Parietal lobe (tissue), 1 donor: Measurements from ENCODE around the gene OR6F1. TPM values are rescaled to one million over a fixed set of nuclear protein-coding genes. Genes with fewer than 3 reads are reported as not detected.

Experiments used
- total RNA-seq: library from RNA; depleted of rRNA; stranded (reverse); fragments of >200 nt; gene quantifications from one replicate; pipeline ENCODE4 v1.2.3, GENCODE V29; 2014

The OR6F1 gene
- total RNA-seq: not detected

DNA sequence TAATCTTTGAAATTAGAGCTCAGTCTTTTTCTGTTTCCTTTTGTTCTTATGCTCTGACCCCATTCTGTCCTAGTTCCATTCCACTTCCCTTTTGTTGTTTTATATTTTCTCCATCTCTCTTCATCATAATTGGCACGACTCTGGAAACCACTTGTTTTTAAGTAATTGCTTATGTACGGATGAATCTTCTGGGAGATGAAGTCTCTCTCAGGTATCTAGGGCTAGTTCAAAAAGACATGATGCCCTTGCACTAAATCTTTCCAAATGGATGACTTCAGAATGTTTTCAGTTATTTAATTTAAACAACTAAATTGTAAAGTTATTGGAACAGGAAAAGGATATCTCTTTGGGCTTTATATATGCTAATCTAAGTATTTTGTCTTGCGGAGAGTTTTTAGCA is at the start of gene OR6F1:
OR6F1 (minus strand) TSS at position 101 of the 400 bp plus-strand sequence. CDS start 3,891 bp downstream, outside the sequence.

DNA sequence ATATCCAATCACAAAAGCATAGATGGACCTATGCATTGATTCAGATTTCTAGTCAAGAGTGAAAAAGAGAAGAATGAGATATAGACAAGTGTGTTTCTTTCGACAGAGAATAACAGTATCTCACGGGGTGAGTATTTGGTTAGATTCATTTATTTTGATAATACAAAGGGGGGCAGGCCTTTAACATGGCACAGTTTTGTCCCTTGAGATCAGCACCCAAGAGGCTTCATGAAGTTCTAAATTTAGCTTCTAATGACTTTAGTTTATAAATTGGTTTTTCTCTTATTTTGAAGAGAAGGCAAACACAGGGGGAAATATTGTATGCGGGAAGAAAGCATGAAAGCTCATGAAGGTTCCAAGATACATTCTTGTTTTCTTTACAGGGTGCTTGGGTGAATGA is 44.0 kb upstream of the OR6F1 start, which contains the start of gene OR1C1:
OR1C1 (minus strand) TSS at position 101 of the 400 bp plus-strand sequence. CDS start 2,150 bp downstream, outside the sequence.

DNA sequence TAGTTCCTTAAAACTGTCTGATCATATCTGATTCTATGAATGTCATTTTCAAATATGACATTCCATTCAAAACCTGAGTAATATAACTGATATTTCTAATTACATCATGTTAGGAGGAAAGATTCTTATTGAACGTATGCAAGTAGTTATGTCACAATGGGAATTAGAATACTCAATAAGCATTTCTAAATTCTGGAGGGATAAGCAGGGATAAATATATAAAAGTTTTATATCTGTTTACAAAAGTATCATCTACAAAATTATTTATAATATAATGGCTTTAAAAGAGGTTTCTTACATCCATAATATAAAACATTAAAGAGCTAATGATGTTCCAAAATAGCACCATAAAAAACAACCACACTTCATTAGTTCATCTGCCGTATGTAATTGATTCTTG is 31.6 kb upstream of the OR6F1 start, which contains the start of gene OR14A2:
OR14A2 (minus strand) TSS at position 101 of the 400 bp plus-strand sequence.

DNA sequence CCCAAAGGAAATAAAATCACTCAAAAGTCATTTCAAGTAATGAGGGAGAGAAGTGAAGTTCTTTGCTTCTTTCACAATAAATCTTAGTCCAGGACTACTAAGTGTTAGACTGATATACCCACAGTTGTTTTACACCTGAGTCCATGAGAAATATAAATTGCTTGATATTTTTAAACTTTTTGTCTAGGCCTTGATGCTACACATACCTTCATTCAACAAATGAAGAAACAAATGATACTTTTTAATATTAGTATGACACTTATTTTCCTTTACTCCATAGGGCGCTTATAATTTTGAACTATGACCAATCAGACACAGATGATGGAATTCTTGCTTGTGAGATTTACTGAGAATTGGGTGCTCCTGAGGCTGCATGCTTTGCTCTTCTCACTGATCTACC is 21.9 kb upstream of the OR6F1 start, which contains the start of gene OR14K1:
OR14K1 (plus strand) TSS at position 301 of the 400 bp plus-strand sequence; CDS start at position 301, 0 bp downstream.

DNA sequence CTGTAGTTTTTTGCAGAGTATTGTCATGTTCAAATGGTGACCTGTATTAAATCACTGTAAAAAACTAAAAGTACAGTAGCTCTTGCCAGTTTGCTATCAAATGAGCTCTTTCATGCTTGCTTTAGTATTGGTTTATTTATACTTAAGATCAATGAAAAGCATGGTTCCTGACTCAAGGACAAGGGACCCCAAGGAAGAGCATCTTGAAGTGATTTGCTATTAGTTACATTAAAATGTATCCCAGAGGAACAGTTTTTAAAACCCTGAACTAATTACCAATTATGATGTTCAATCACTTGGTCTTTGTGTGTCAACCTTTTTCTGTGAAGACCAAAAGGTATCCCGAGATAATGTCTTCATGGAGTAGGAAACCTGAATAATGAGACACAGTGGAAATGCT is 36.8 kb downstream of the OR6F1 start, which contains the start of gene OR13G1:
OR13G1 (minus strand) TSS at position 101 of the 400 bp plus-strand sequence. CDS start 6,698 bp downstream, outside the sequence.

Other genes with a start within 250 kb of the OR6F1 start
- gene OR2C3, start 180.2 kb downstream of the OR6F1 start, total RNA-seq: 0.31 TPM
- gene GCSAML, start 167.5 kb downstream of the OR6F1 start, total RNA-seq: 0.31 TPM
- gene OR2G2, start 128.3 kb downstream of the OR6F1 start, total RNA-seq: not detected
- gene OR2G3, start 111.1 kb downstream of the OR6F1 start, total RNA-seq: not detected
- gene OR13G1, start 36.9 kb downstream of the OR6F1 start, total RNA-seq: not detected
- gene OR14K1, start 22.0 kb upstream of the OR6F1 start, total RNA-seq: 0.94 TPM
- gene OR14A2, start 31.5 kb upstream of the OR6F1 start, total RNA-seq: not detected
- gene OR1C1, start 43.9 kb upstream of the OR6F1 start, total RNA-seq: not detected
- gene OR14A16, start 107.5 kb upstream of the OR6F1 start, total RNA-seq: not detected
- not detected for gene OR11L1, start 125.2 kb upstream of the OR6F1 start, total RNA-seq
- 5.3 TPM for gene TRIM58, start 140.5 kb upstream of the OR6F1 start, total RNA-seq
- 6.3 TPM for gene OR2W3, start 178.9 kb upstream of the OR6F1 start, total RNA-seq
- gene OR2T8, start 203.6 kb upstream of the OR6F1 start, total RNA-seq: 0.94 TPM
- gene OR2AJ1, start 208.2 kb upstream of the OR6F1 start, total RNA-seq: not detected
- 5.0 TPM for gene OR2L8, start 232.2 kb upstream of the OR6F1 start, total RNA-seq
- 6.6 TPM for gene OR2AK2, start 248.6 kb upstream of the OR6F1 start, total RNA-seq